Effector CD4-positive, alpha-beta T cell (primary cell): Measurements from ENCODE around the gene UBAC1.
"Not testable (repeated sequence)": the region's sequence is repeated elsewhere in the genome, so short reads cannot be mapped to it uniquely, and the experiment has no call there.

ENCODE experiments used
- DNase-seq: peaks from one replicate; pipeline ENCODE4 v3.0.0-alpha.2; 2020

Gene UBAC1

DNA sequence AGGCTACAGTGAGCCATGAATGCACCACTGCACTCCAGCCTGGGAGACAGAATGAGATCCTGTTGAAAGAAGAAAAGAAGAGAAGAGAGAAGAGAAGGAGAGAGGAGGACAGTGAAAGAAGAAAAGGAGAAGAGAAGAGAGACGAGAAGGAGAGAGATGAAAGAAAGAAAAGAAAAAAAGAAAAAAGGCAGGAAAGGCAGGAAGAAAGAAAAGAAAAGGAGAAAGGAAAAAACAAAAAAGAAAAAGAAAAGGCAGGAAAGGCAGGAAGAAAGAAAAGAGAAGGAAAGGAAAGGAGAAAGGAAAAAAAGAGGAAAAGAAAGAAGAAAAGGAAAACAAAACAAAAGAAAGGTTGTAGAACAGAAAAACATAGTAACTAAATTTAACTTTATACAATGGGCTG, 68.1 kb downstream of the UBAC1 start:
- no peak for DNase-seq

DNA sequence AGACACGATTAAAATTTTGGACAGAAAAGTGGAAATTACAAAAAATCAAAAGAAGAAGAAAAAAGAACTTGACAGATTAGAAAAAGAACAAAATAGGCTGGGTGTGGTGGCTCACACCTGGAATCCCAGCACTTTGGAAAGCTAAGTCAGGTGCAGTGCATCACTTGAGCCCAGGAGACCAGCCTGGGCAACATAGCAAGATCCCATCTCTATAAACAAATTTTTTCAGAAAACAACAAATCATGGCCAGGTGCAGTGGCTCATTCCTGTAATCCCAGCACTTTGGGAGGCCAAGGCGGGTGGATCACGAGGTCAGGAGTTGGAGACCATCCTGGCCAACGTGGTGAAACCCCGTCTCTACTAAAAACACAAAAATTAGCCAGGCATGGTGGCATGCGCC, 68.8 kb downstream of the UBAC1 start:
- DNase-seq, result not testable (repeated sequence)

DNA sequence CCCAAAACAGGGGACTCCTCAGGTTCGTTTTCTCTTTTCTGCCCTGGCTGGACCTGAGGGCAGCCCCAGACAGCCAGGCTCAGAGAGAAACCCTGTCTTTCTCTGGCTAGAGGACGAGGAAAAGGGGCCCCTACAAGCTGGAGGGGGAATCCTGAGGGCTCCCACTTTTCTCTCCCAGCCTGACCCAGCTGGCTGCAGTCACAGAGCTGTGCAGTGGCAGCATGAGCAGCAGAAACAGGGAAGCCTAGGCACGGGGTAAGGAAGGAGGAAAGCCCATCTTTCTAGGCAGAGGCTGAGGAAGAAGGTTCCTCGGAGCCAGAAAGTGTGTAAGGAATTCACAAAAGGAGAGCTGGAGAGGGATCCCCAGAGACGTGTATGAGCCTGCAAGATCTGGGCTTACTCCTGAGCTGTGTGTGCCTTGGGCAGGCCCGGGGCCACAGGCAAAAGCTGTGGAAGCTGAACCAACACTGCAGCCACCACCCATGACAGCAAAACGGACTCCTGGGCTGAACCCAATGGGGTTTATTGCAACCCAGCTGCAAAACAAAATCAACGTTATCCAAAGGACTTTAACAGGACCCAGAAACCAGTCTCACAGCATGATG, 70.0 kb downstream of the UBAC1 start:
- DNase-seq, result no peak

DNA sequence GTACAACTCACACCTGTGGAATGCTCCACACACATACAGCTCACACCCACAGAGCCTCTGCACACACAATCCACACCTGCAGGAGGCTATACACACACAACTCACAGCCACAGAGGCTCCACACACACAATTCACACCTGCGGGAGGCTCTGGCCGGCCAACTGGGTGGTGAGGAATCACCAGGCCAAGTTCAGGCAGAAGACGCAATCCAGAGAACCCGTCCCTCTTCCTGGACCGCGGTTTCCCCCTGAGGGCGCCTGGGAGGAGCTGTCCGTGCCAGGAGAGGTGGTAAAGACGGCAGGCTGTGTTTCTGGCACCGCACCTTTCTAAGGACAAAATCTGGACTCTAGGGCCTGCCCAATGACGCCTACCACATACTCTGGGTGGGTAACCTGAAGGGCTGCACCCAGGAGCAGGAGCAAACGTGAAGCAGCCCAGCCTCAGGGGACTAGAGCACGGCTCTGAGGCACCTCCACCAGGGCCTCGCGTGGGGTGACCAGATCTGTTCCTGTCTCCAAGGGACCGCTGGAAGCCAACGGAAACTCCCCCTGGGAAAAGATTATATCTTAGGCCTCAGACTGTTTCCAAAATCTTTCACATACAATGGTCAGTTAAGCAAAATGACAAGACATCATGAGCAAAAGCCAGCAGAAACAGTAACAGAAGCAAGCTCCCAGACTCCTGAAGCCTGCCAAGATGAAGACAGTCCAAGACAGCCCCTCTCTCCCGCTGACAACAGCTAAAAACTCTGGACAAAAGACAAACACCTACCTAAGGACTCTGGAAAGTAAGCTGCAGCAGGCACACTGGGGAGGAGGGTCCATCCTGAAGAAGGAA, 70.8 kb downstream of the UBAC1 start:
- DNase-seq, result no peak

DNA sequence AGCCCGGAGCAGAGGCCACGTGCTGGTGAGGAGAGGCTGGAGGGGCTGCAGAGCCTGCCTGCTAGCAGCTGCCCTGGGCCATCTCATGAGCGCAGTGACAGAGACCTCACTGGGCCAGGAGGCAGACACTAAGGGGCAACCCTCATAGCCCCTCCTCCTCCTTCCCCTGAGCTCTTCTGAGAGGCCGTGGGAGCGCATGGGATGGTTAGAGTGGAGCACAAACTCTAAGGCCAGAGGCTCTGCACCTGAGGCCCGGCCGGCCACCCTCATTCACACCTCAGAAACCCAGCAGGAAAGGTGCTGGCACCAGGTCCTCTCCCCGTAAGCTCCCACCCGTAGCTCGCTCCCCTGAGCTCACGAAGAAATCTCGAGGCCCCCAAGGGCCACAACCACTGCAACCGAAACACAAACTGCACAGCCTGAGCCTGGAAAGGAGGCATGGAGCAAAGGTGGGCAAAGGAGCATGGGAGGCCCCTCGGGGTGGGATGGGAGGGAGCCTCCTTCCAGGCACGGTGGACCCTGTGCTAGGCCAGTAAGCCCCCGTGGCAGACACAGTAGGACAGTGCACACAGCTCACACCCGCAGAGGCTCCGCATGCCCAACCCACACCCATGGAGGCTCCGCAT, 71.5 kb downstream of the UBAC1 start:
- no peak for DNase-seq

DNA sequence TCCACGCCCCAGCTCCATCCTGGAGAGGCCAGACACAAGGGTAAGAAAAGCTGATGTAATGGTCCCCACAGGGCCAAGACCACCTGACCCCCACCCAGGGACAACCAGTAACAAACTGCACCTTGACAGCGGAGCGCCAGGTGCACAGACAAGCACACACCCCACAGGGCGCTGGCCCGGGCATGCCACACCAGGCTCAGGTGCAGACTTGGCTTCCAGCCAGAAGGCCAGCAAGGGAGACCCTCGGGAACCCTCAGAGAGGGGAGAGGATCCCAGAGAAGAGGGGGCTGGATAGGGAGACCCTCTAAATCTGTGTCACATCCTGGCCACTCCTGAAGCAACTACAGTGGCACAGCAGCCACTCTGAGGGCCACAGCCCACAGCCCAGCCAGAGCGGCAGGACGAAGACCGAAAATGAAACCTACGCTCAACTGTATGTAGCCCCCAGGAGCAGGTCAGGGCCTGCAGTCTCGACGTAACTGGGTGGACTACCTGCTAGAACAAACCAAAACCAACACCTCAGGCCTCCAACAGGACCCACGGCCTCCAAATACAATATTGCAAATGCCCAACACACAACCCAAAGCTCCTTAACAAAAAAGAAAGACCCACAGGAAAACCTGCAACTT, 72.3 kb downstream of the UBAC1 start:
- no peak for DNase-seq

DNA sequence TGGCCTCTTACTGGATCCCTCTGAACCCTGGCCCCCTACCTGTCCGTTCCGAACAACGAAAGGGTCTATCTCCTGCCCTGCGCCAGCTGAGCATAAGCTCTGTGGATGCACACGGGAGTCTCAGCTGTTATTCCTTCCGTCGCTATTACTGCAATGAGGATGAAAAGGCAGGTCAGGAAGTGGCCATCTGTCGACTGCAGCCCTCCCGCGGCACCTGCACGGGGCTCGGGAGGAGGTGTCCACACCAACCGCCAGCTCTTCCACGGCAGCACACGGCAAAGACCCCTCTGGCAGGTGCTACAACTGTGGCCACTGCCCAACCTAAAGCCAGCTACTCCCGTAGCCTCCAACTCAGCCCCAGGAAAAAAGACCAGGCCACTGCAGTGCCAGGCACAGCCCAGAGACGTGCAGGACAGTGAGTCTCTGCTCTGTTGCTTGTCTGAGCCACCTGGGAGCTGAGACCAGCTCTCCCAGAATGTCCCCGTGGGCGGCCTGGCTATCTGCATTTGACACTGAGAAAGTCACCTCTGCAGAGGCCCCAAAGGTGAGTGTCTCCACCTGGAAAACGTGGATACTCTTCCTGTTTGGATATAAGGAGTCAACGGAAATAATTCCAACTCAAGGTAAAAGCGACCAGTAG, 72.9 kb downstream of the UBAC1 start:
- DNase-seq, result no peak

DNA sequence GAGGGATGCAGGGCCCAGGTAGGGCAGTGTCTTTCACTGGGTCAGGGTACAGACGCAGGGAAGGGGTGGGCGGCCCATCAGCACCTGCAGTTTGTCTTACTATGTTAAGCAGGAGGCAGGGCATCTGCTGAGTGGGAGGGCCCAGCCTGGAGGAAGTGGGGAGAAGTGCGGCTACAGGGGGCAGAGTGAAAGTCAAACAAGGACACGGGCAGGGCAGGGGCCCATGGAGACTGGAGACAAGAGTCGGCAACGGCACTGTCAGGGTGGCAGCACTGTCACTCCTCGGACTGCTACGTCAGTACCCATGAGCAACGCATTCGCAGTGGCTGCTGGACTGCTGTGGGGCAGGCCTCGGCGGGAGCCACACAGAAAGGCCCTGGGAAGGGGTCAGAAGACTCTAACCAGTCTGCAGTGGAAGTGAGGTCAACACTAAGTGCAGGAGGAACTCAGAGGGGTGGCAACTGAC, 73.6 kb downstream of the UBAC1 start:
- DNase-seq, result peak; percentile 34

DNA sequence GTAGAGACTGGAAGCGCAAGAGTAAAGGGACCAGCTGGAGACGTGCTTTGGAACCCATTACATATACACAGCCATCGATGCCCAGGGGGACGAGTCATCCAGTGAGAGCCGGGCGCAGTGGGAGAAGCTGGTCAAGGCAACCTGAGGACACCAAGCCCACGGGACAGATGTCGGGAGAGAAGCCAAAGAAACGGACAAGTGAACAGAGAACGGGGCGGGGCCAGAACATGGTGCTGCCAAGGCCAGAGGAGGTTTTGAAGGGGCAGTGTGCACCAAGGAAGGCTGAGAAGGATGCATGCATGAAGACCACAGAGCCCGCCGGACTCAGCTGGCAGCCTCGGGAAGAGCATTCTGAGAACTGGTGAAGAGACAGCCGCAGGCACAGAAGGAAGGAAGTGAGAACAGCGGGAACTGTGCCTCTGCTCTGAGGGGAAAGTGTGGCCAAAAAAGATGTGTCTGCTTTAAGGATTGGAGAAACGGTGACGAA, 74.1 kb downstream of the UBAC1 start:
- no peak for DNase-seq

DNA sequence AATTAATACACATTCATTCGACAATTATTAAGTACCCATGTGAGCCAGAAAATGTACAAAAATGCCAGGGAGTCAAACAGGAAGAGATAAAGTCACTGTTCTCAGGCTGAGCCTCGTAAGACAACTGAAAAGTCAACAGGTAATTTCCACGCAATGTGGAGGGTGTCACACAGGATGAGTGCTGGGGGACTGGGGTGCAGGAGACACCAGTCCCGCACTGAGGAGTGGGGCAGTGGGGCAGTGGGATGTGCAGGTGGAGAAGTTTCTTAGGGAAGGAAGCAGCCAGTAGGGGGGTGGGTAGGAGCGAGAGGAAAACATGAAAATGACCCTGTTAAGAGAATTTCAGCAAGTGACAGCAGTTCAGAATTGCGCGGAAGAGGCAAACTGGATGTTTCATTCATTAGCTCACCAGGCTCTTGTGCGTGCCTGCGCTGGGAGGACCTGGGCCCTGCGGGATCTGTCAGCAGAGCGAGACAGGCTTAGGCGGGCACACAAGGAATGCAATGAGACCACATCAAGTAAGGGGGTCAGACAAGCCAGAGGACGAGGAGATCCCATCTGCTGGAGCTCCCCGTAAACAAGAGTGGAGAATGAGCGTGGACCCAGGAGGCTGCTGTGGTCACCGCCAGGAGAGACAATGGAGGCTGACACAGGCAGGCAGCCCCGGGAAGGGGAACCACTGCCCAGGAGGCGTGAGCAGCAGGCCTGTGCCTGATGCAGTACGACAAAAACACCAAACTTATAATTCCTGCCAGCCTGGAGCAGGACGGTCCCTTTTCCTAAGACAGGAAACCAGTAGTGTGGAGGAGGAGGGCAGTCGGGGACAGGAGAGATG, 74.8 kb downstream of the UBAC1 start:
- DNase-seq, result no peak

DNA sequence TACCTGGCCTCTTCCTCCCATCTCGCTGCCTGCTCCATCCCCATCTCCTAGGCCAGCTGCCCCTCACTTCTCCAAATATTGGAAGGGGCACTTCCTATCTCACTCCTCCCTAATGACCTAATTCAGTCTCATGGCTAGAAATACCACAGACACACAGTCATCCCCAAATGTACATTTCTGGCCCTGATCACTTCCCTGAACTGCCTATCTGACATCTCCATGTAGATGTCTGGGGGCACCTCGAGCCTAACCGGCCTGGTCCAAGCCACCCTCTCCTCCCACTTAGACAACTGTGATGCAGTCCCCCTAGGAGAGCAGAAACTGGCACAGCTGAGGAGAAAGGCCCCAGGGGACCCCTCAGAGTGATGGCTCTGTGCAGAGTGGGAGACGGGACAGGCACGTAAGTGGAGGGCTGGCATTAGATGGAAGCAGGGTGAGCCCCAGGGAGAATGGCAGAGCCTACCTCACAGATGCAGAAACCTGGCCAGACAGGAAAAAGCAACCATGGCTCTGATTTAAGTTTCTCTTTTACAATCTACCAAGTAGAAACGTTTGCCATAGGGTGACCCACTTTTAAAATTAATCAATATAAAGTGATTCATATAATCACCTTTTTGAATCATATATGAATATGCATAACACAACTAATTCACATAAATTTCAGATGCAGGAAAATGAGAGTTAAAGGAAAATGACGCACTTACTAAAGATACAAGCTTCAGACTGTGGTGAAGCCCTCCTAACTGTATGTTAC, 75.9 kb downstream of the UBAC1 start:
- no peak for DNase-seq

DNA sequence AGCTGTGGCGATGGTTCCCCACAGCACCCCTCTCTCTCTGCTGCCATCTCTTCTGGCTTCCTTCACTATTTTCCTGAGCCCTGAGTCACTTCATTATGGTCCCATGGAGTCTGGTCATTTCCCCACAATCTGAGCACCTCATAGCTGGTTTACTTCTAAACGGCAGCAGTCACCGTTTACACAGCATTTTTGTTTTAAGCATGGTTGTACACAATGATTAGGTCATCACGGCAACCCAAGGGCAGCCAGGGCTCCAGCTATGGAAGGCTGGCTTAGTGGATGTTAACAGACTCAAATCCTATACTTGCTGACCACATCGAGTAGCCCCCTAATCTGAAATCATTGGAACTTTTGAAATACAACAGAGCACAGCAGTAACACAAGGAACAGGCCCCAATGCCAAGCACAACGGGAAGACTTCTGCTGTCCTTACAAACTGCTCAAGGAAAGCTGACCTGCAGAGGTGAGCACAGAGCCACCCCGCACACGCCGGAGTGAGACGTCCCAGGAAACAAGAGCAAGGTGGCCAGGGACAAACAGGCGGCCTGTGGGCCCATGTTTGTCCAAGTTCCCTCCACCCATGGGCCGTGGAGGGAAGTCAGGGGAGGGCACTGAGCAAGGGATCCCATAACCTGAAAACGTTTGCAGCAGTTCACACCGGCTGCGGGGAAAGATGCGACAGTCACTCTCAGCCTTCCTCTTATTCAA, 76.7 kb downstream of the UBAC1 start:
- no peak for DNase-seq

DNA sequence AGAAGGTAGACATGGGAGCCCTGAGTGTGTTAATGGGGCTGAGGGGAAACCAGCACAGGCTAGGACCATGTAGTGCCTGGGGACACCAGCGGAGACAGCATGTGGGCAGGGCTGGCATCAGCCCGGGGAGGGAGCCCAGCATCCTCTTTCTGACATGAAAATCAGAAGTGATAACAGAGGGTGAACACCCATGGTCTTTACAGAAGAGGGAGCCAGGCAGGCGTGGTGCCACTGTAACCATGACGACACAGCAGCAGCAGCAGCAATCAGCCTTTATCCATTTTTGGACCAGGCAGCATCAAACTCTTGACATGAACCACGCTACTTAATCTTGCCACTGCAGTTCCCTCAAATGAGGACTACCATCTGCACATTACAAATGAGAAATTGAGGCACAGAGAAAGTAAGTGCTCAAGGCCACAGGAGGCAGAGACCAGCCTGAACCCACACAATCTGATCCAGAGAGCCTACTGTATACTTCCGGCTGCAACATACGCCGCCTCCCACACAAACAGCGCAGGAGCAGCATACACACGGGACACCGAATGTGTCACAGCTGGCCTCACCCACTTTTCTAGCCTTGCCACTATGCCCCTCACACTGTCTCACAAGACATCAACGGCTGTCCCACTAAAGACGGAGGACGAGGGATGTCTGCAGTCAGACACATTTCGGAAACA, 77.6 kb downstream of the UBAC1 start:
- no peak for DNase-seq
